Erythroblast (primary cell): ENCODE results near the gene IMPG1.

Source experiments
- GATA1 ChIP-seq: IDR thresholded peaks from 2 replicates; pipeline ENCODE4 v1.6.1; 2011; ENCODE audit warnings: low read depth, mild to moderate bottlenecking, control low read depth, low read length, moderate library complexity
- POLR2A ChIP-seq: IDR thresholded peaks from 2 replicates; pipeline ENCODE4 v1.6.1; 2011; ENCODE audit warnings: mild to moderate bottlenecking, low read length

DNA sequence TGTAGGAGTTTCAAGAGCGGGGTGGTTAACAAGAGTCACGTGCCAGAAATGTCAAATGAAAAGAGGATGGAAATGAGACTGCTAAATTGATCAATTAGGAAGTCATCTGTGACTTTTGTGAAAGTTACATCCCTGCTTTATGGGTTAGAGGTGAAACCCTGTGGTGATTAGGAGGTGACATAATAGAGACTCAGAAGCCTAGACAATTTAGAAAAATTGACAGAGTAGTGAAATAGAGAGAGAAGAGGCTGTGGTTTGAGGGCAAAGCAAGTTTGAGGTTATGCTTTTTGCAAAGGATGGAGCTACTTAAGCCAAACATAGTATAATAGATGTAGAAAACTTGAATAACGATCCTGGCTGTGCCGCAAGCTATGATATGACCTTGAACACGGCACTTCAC is 71.8 kb downstream of the IMPG1 start:
- TF ChIP-seq POLR2A (no peak), GATA1 (no peak)
